HG03097 (cell line): Measurements from ENCODE around the gene GP1BB.
"Not testable (repeated sequence)": the region's sequence is repeated elsewhere in the genome, so short reads cannot be mapped to it uniquely, and the experiment has no call there.

Experiments used
- ATAC-seq: cut with Tn5 transposase; IDR thresholded peaks from one replicate; pipeline ENCODE4 v1.9.1; 2021; ENCODE audit not compliant: unreplicated experiment, low FRiP score

Gene GP1BB

GRCh38 chr22:19724927-19725661 is 1.8 kb downstream of the GP1BB start:
- no peak for ATAC-seq

GRCh38 chr22:19726064-19726788 is 2.9 kb downstream of the GP1BB start:
- not testable (repeated sequence) for ATAC-seq

GRCh38 chr22:19727310-19728150 is 4.2 kb downstream of the GP1BB start:
- no peak for ATAC-seq

- no peak for ATAC-seq
Measured at GRCh38 chr22:19728271-19728670, 4.9 kb downstream of the GP1BB start.

GRCh38 chr22:19728836-19729235 is 5.5 kb downstream of the GP1BB start:
- ATAC-seq, result no peak

- no peak for ATAC-seq
Measured at GRCh38 chr22:19729507-19729906, 6.2 kb downstream of the GP1BB start.

GRCh38 chr22:19730198-19730597 is 6.9 kb downstream of the GP1BB start:
- no peak for ATAC-seq

- ATAC-seq, result no peak
Measured at GRCh38 chr22:19730655-19731360, 7.5 kb downstream of the GP1BB start.

GRCh38 chr22:19731361-19732135 is 8.2 kb downstream of the GP1BB start:
- no peak for ATAC-seq

- ATAC-seq, result no peak
Measured at GRCh38 chr22:19732403-19733113, 9.2 kb downstream of the GP1BB start.

GRCh38 chr22:19733755-19734154 is 10.4 kb downstream of the GP1BB start:
- no peak for ATAC-seq

- ATAC-seq, result no peak
Measured at GRCh38 chr22:19734163-19734562, 10.8 kb downstream of the GP1BB start.

GRCh38 chr22:19734837-19735382 is 11.6 kb downstream of the GP1BB start:
- no peak for ATAC-seq

GRCh38 chr22:19735665-19736510 is 12.5 kb downstream of the GP1BB start:
- no peak for ATAC-seq

GRCh38 chr22:19737846-19738663 is 14.7 kb downstream of the GP1BB start:
- ATAC-seq, result no peak

- no peak for ATAC-seq
Measured at GRCh38 chr22:19738664-19739447, 15.5 kb downstream of the GP1BB start.
